Sigmoid colon (tissue), 4 donors: ENCODE results near the gene TRIM65.

Experiments used
- POLR2AphosphoS5 ChIP-seq, 4 donors: sonication (generic); formaldehyde crosslinking; IDR thresholded peaks; one replicate each; pipeline ENCODE4 v1.6.1; 2017; ENCODE audit warnings: antibody characterized with exemption in 4 of 4
- TF ChIP-seq, protein P1 (sequence below), 4 experiments: fragments of 450-650 bp in 3 of 4; fragments of 200-600 bp in 1 of 4; IDR thresholded peaks; one replicate each; pipeline ENCODE4 v1.5.1; 2016 to 2019; ENCODE audit warnings: antibody characterized with exemption in 4 of 4, mild to moderate bottlenecking in 3 of 4, moderate library complexity in 2 of 4

DNA sequence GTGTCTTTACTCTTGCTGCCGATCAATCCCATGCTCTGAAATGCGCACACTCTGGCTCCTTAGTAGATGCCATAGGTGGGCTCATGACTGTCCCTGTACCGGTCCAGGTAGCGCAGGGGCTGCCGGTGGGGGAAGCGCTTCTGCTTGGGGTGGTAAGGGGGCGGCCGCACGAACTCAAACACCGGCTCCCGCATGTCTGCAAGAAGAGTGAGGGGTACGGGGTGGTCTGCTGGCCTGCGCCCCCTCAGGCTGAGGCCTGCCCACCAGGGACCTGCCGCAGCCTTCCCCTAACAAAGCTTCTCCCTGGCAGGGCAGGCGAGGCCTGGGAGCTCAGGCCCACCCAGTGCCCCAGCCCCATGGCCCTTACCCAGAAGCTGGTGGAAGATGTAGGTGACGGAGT, 2.0 kb upstream of the TRIM65 start:
- TF ChIP-seq, protein P1, sequence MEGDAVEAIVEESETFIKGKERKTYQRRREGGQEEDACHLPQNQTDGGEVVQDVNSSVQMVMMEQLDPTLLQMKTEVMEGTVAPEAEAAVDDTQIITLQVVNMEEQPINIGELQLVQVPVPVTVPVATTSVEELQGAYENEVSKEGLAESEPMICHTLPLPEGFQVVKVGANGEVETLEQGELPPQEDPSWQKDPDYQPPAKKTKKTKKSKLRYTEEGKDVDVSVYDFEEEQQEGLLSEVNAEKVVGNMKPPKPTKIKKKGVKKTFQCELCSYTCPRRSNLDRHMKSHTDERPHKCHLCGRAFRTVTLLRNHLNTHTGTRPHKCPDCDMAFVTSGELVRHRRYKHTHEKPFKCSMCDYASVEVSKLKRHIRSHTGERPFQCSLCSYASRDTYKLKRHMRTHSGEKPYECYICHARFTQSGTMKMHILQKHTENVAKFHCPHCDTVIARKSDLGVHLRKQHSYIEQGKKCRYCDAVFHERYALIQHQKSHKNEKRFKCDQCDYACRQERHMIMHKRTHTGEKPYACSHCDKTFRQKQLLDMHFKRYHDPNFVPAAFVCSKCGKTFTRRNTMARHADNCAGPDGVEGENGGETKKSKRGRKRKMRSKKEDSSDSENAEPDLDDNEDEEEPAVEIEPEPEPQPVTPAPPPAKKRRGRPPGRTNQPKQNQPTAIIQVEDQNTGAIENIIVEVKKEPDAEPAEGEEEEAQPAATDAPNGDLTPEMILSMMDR (IDR thresholded peaks at IDR 0.05): no peak
- no peak for TF ChIP-seq POLR2AphosphoS5 (IDR thresholded peaks at IDR 0.05)
